Measurements from ENCODE around the gene PAK5. TPM values are rescaled to one million over a fixed set of nuclear protein-coding genes. Genes with fewer than 3 reads are reported as not detected.

PAK5 gene
- total RNA-seq, 1 donor from 2014 or later: not detected

DNA sequence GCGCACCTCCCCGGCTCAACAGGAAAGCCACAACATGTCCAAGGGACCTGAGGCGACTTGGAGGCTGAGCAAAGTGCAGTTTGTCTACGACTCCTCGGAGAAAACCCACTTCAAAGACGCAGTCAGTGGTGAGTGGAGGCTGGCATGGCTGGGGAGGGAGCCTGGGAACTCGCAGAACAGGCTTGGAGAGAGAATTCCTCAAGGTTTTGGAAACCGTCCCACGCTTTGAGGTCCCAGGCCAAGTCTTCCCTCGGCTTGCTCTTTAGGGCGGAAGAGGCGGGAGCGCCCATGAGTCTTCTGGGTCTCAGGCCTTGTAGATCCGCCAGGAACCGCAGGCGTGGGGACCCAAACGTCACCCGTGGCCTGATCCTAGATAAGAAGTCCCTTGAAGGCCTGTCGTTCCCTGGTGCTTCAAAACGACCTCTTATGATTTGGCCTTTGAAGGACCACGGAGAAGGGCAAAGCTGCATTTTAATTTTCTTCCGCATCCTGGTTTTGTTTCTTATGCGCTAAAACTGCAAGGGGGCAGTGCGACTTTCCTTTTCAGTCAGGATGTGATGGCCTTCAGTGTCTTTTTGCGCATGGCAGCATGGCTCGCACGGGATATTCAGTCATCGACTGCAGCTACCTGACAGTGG is 322.5 kb downstream of the PAK5 start:
- Histone ChIP-seq H3K4me3 (peak overlapping the region; percentile 52), H3K36me3 (no peaks in the 10 kb centered on the region), H3K4me1 (peaks cover 28% of the 10 kb centered on the region), H3K9me3 (replicated peaks) (no peaks in the 10 kb centered on the region), H3K27ac (replicated peaks) (no peak overlapping the region), H3K27me3 (ENCODE audit: low read depth) (peaks cover 99% of the 10 kb centered on the region)
- DNase-seq: peak; percentile 22
- TF ChIP-seq, protein P1, sequence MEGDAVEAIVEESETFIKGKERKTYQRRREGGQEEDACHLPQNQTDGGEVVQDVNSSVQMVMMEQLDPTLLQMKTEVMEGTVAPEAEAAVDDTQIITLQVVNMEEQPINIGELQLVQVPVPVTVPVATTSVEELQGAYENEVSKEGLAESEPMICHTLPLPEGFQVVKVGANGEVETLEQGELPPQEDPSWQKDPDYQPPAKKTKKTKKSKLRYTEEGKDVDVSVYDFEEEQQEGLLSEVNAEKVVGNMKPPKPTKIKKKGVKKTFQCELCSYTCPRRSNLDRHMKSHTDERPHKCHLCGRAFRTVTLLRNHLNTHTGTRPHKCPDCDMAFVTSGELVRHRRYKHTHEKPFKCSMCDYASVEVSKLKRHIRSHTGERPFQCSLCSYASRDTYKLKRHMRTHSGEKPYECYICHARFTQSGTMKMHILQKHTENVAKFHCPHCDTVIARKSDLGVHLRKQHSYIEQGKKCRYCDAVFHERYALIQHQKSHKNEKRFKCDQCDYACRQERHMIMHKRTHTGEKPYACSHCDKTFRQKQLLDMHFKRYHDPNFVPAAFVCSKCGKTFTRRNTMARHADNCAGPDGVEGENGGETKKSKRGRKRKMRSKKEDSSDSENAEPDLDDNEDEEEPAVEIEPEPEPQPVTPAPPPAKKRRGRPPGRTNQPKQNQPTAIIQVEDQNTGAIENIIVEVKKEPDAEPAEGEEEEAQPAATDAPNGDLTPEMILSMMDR (IDR thresholded peaks at IDR 0.05; ENCODE audit: borderline replicate concordance): no peak
- intact Hi-C loops (cut with micrococcal nuclease): no loop called here

DNA sequence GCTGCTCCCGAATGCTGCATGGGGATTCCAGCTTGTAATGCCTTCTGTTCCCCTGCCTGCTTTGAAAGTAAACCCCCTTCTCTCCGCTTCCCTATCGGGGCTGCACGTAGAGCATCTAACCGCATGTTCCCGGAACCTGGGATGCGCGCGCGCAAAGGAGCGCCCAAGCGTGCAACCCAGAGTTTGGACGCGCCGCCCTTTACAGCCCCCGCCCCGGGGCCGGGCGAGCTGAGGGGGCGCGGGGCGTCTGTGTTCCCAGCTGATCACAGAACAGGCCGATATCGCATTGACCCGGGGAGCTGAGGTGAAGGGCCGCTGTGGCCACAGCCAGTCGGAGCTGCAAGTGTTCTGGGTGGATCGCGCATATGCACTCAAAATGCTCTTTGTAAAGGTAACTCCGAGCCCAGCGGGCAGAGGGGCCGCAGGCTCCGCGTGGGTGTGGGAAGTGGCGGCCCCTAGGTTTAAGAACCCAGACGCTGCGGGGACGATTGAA is 323.1 kb downstream of the PAK5 start:
- Histone ChIP-seq H3K4me3 (peak overlapping the region; percentile 52), H3K36me3 (no peaks in the 10 kb centered on the region)
- TF ChIP-seq, protein P1 (IDR thresholded peaks at IDR 0.05; ENCODE audit: borderline replicate concordance): no peak

DNA sequence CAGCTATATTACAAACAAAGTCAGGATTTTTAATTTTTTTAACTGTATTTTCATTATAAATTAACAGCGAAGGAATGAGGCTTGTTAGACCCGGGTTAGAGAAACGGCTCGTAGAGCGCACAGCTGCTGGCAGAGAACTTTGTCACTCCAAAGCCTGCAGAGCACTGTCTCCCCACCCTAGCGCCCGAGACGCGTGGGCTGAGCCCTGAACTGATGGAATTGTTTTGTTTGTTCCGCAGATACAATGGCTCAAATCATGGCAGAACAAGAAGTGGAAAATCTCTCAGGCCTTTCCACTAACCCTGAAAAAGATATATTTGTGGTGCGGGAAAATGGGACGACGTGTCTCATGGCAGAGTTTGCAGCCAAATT is 323.7 kb downstream of the PAK5 start:
- no peak for DNase-seq
- no peak overlapping the region for H3K27ac ChIP-seq (replicated peaks)
- TF ChIP-seq, protein P1 (IDR thresholded peaks at IDR 0.05; ENCODE audit: borderline replicate concordance): no peak
- peaks cover 28% of the 10 kb centered on the region for H3K4me1 ChIP-seq
- intact Hi-C loops (cut with micrococcal nuclease): no loop called here
- no peaks in the 10 kb centered on the region for H3K9me3 ChIP-seq (replicated peaks)
- no peaks in the 10 kb centered on the region for H3K36me3 ChIP-seq
- H3K27me3 ChIP-seq (ENCODE audit: low read depth): peaks cover 99% of the 10 kb centered on the region
- H3K4me3 ChIP-seq: peak overlapping the region; percentile 52

More for the DNA sequence above, 323.1 kb downstream of the PAK5 start:
- intact Hi-C loops (cut with micrococcal nuclease): no loop called here
- no peak for DNase-seq
- Histone ChIP-seq H3K27ac (replicated peaks) (no peak overlapping the region), H3K9me3 (replicated peaks) (no peaks in the 10 kb centered on the region), H3K4me1 (peaks cover 28% of the 10 kb centered on the region), H3K27me3 (ENCODE audit: low read depth) (peaks cover 99% of the 10 kb centered on the region)

DNA sequence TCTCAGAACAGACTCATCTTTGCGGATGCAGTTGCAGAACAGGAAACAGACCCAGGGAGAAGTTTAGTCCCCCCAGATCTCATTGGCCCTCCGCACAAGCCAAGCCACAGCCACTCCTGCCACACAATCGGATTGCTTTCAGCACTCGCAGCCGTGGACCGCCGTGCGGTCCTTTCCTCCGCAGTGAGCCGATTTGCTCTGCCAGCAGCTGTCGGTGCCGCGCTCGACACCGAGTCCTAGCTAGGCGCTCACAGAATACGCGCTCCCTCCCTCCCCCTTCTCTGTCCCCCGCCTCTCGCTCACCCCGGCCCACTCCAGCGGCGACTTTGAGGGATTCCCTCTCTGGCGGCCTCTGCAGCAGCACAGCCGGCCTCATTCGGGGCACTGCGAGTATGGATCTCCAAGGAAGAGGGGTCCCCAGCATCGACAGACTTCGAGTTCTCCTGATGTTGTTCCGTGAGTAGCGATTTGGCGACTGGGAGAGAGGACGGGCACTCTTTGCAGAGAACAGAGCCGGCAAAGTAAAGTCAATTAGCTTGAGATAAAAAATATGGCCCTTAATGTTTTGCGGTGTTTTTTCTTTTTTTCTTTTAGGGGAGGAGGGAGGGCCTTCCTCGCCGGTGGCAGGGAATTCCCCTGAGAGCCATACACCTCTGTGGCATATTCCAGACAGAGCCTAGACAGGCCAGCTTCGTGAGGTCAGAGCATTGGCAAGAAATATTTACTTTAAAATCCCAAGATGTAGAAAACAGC is 324.2 kb downstream of the PAK5 start, which contains the start of gene LAMP5:
Gene LAMP5 (plus strand): TSS at position 130 of the 753 bp plus-strand sequence. CDS start 263 bp downstream, at position 393.
- peak within 1 kb of the TSS; percentile 52 for H3K4me3 ChIP-seq
- no peaks in the 10 kb centered on the region for H3K9me3 ChIP-seq (replicated peaks)
- no peak within 1 kb of the TSS for H3K27ac ChIP-seq (replicated peaks)
- no peaks in the 10 kb centered on the region for H3K36me3 ChIP-seq
- H3K27me3 ChIP-seq (ENCODE audit: low read depth): peaks cover 99% of the 10 kb centered on the region
- H3K4me1 ChIP-seq: peaks cover 28% of the 10 kb centered on the region
- TF ChIP-seq, protein P1 (IDR thresholded peaks at IDR 0.05; ENCODE audit: borderline replicate concordance): no peak
- intact Hi-C loops (cut with micrococcal nuclease): no loop called here
- DNase-seq: no peak

DNA sequence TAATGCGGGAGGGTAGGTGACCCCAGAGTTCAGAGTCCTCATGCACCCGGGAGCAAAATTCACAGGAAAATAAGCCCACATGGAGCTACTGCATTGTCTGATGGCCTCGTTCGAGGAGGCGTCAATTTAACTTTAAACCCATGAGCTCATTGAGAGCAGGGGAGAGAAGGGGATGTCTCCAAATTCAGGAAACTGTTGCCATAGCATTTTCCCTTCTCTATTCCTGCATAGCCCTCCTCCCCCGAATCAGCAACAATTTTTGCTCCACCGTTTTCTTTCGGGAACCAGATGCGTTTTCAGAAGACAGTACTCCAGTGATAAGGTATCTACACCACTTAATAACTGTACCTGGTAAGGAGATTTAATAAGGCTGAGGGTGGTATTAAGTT is 324.8 kb downstream of the PAK5 start:
- DNase-seq: no peak
- TF ChIP-seq, protein P1 (IDR thresholded peaks at IDR 0.05; ENCODE audit: borderline replicate concordance): no peak
- Histone ChIP-seq H3K9me3 (replicated peaks) (no peaks in the 10 kb centered on the region), H3K36me3 (no peaks in the 10 kb centered on the region), H3K4me3 (no peak overlapping the region), H3K27me3 (ENCODE audit: low read depth) (peaks cover 100% of the 10 kb centered on the region), H3K27ac (replicated peaks) (no peak overlapping the region), H3K4me1 (peaks cover 28% of the 10 kb centered on the region)
- intact Hi-C loops (cut with micrococcal nuclease): no loop called here
